Central memory CD8-positive, alpha-beta T cell (primary cell): ENCODE measurements around the gene CA10.

Experiments used
- ATAC-seq: fragments of 150-1000 bp; cut with Tn5 transposase; replicated peaks from 2 replicates; pipeline ENCODE4 v1.10.0; 2022; ENCODE audit warnings: mild to moderate bottlenecking, moderate FRiP score, moderate number of reproducible peaks; ENCODE audit not compliant: poor library complexity, severe bottlenecking; ENCODE audit errors: extremely low read depth
- DNase-seq, 2 donors: peaks; one replicate each; pipeline ENCODE4 v3.0.0; 2021; ENCODE audit warnings: low spot score in 2 of 2
- H3K27ac Mint-ChIP-seq: one replicate; pipeline ENCODE4 v1.8.0; 2022; ENCODE audit warnings: low read depth, mild to moderate bottlenecking, moderate library complexity, mixed read lengths
- H3K27me3 Mint-ChIP-seq: one replicate; pipeline ENCODE4 v1.8.0; 2022; ENCODE audit warnings: mixed read lengths
- H3K36me3 Mint-ChIP-seq: one replicate; pipeline ENCODE4 v1.8.0; 2022; ENCODE audit warnings: mild to moderate bottlenecking, moderate library complexity, mixed read lengths; ENCODE audit not compliant: insufficient read depth
- H3K4me1 Mint-ChIP-seq: one replicate; pipeline ENCODE4 v1.8.0; 2022; ENCODE audit warnings: mixed read lengths
- H3K4me3 Mint-ChIP-seq: one replicate; pipeline ENCODE4 v1.8.0; 2022; ENCODE audit warnings: mild to moderate bottlenecking, moderate library complexity, mixed read lengths
- H3K9me3 Mint-ChIP-seq: one replicate; pipeline ENCODE4 v1.8.0; 2022; ENCODE audit warnings: mixed read lengths

Gene CA10

DNA sequence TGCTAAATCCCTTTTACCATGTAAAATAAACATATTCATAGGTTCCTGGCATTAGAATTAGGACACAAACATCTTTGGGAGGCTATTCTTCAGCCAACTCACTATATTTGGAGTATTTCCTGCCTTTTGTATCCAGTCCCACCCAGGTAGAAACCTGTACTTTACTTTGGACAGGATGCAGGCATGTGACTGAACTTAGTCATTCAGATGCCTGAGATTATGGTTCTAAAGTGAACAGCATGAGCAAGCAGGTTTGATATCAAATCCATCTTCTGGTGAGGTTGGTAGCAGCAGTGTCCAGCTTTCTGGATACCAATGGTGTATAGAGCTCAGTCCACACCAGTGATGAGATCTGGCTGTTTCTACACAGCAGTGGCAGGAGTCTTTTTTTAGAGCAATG lies 20.2 kb downstream of the CA10 start:
- no peak for DNase-seq
- no peak overlapping the region for H3K27ac Mint-ChIP-seq
- no peak overlapping the region for H3K4me3 Mint-ChIP-seq
- H3K27me3 Mint-ChIP-seq, result no peaks in the 10 kb centered on the region
- H3K36me3 Mint-ChIP-seq, result no peaks in the 10 kb centered on the region
- ATAC-seq, result no peak
- H3K4me1 Mint-ChIP-seq, result no peaks in the 10 kb centered on the region
- H3K9me3 Mint-ChIP-seq, result no peaks in the 10 kb centered on the region

DNA sequence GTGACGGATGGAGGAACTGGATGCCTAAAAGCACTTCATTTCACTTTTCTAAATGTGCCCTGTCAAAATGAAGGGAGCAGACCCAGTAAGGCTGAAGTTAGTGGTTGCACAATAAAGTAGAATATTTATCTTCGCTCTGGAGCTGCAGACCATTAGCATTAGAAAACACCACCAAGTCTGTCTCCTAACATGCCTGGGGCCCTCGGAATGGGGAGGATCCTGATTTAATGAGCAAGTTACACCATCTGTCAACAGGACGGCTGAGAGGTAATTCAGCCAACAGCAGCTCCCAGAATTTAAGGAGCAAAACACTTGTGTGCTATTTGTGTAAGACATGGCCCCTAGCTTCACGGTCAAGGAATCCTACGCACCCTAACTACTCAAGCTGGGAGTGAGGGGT lies 22.3 kb downstream of the CA10 start:
- Mint-ChIP-seq H3K9me3 (no peaks in the 10 kb centered on the region), H3K27me3 (no peaks in the 10 kb centered on the region), H3K27ac (no peak overlapping the region), H3K36me3 (no peaks in the 10 kb centered on the region), H3K4me1 (no peaks in the 10 kb centered on the region), H3K4me3 (no peak overlapping the region)
- ATAC-seq (no peak), DNase-seq (no peak)

DNA sequence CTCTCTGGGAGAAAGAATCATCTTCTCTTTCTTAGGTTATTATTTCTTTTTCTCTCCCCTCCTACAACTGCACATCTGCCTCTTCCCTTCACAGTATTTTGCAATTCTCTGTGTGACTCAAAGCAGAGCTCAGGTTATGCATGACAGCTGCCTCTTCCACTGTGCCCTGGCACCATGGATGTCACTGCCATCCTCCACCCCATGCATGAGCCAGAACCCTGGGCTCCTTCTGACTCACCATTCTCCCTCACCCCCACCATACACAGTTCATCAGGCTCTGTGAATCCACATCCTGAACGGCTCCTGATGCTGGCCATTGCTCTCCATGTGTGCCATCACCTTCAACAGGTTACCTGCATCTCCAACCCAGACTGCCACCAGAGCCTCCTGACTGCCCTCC lies 23.9 kb downstream of the CA10 start:
- no peaks in the 10 kb centered on the region for H3K27me3 Mint-ChIP-seq
- ATAC-seq, result no peak

DNA sequence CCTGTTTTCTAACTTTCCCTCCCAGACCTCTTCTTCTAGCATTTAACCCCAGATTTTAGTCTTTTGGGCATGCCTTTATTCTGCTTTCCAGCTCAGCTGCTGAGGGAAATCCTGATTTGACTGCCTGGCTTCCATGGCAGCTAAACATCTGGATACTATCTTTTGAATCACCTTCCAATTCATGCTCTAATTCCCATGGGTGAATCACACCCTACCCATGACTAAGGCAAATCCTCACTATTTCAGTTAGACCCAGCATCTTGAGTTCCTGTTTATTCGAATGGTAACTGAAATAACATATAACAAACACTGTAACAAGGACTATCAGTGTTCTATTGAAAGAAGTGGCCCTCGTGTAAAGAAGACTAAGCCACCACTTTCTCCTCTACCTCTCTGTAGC lies 29.8 kb downstream of the CA10 start:
- Mint-ChIP-seq H3K4me1 (no peaks in the 10 kb centered on the region), H3K36me3 (no peaks in the 10 kb centered on the region), H3K27ac (no peak overlapping the region), H3K4me3 (no peak overlapping the region), H3K27me3 (no peaks in the 10 kb centered on the region), H3K9me3 (peaks cover 20% of the 10 kb centered on the region)
- DNase-seq (no peak), ATAC-seq (no peak)

More for the DNA sequence above, 23.9 kb downstream of the CA10 start:
- no peak overlapping the region for H3K27ac Mint-ChIP-seq
- DNase-seq, result no peak
- no peaks in the 10 kb centered on the region for H3K36me3 Mint-ChIP-seq
- peaks cover 8% of the 10 kb centered on the region for H3K9me3 Mint-ChIP-seq
- H3K4me1 Mint-ChIP-seq, result no peaks in the 10 kb centered on the region
- H3K4me3 Mint-ChIP-seq, result no peak overlapping the region

DNA sequence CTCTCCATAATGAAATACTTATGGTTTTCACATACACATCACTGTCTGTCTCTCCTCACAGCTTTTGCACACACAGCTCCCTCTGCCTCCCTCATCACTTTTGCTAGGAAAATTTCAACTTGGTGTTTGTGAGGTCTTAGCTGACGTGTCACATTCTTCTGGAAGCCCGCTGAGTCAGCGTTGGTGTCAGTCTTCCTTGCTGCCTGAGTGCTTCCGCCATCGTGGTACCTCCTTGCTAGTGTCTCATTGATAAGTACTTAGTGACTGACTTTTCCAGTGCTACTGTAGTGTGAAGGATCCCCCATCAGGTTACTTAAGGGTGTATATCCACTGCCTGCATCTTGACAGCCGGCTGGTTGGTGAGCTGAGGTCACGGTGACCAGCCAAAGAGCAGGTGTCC lies 33.5 kb downstream of the CA10 start:
- no peaks in the 10 kb centered on the region for H3K27me3 Mint-ChIP-seq
- DNase-seq (no peak), ATAC-seq (no peak)
- H3K4me1 Mint-ChIP-seq, result no peaks in the 10 kb centered on the region
- H3K4me3 Mint-ChIP-seq, result no peak overlapping the region
- H3K27ac Mint-ChIP-seq, result no peak overlapping the region
- peaks cover 20% of the 10 kb centered on the region for H3K9me3 Mint-ChIP-seq
- H3K36me3 Mint-ChIP-seq, result no peaks in the 10 kb centered on the region

DNA sequence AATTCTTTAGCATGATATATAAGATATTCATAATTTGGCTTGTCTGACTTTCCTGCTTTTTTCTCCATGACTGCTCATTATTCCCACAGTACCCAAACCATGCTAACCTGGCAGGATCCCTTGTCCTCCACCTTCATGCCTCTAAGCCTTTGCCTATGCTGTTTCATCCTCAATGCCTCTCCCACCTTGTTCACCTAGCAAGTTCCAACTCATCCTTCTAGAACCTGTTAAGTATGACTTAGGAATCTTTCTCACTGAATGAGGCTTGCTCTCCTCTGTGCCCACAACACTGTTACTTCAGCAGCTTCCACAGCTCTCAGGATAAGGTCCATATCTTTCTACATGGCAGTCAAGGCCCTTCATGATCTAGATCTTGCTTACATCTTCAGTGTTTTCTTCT lies 34.0 kb downstream of the CA10 start:
- Mint-ChIP-seq H3K4me3 (no peak overlapping the region), H3K27me3 (no peaks in the 10 kb centered on the region), H3K36me3 (no peaks in the 10 kb centered on the region), H3K27ac (no peak overlapping the region), H3K9me3 (peaks cover 17% of the 10 kb centered on the region), H3K4me1 (no peaks in the 10 kb centered on the region)
- ATAC-seq (no peak), DNase-seq (no peak)

DNA sequence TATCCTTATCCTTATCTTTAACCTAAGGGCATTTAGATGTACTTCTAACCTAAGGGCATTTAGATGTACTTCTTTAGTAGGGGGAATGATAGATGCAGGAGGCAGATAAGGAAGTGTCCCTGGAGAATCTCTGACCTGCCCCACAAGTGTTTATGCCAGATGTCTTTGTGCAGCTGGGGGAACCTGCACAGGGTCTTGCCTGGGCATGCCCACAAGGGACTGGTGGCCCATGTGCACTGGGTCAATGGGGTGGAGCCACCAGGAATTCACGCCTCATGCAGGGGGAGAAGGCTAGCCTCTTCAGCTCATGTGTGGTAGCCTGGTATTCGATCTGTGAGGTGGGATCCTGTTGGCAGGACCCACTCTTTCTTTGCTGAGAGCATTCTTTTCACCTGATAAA lies 38.0 kb downstream of the CA10 start:
- Mint-ChIP-seq H3K27me3 (no peaks in the 10 kb centered on the region), H3K27ac (no peak overlapping the region), H3K4me1 (no peaks in the 10 kb centered on the region), H3K36me3 (no peaks in the 10 kb centered on the region), H3K4me3 (no peak overlapping the region), H3K9me3 (peaks cover 9% of the 10 kb centered on the region)
- DNase-seq (no peak), ATAC-seq (no peak)

DNA sequence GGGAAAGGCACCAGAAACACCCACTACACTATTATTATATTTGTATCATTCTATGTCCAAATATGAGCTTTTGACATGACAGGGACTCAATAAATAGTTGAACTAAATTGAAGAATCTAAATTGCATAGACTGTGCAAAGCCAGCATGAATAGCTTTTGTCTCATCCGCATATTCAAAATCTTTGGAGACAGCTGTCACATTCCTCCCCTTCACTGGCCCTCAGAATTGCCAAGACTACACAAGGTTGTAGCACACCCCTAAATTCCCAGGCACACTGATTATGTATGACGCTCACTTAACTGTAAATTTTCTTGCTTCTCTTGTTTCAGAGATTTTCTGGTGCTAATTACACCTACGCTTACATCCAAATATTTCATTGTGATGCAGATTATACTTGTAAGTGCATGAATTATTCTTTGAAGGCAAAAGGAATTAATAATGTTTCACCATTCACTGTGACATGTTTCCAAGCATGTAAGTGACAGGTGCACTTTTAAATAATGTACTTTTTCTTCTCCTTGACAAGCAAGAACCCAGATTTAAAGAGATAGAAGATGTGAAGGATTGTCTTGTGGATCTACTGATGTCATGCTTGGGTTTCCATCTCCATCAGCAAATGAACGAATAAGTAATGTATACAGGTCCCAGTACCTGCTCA lies 47.5 kb downstream of the CA10 start:
- Mint-ChIP-seq H3K4me1 (no peaks in the 10 kb centered on the region), H3K27me3 (no peaks in the 10 kb centered on the region), H3K9me3 (no peaks in the 10 kb centered on the region), H3K27ac (no peak overlapping the region), H3K4me3 (no peak overlapping the region), H3K36me3 (no peaks in the 10 kb centered on the region)
- DNase-seq (no peak), ATAC-seq (no peak)

DNA sequence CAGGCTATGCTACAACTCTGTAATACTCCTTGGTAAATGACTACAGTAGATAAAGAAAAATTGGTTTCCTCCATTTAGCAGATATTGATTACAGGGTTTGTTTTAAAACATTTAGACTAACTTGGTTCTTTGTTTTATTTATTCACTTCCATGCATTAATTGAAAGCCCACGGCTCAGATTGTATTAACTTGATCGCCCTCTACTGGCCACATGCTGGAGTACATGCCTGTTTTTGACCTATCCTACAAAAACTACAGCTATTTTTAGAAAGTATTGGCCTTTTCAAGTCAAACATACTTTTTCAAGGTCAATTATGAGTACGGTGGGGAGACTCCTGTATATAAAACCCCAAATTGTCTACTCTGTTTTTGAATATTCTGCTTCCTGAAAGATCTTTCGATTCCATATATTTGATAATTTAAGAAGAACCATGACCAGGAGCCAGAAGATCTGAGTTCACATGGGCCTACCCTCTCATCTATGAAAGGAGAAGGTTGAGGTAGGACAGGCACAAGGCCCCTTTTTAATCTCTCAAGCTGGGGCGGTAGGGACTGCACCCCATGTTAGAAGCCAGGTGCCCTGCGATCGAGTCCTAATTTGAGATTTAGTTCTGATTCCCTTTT lies 51.8 kb downstream of the CA10 start:
- Mint-ChIP-seq H3K27ac (no peak overlapping the region), H3K4me3 (no peak overlapping the region), H3K9me3 (no peaks in the 10 kb centered on the region), H3K4me1 (no peaks in the 10 kb centered on the region), H3K27me3 (no peaks in the 10 kb centered on the region), H3K36me3 (no peaks in the 10 kb centered on the region)
- ATAC-seq (no peak), DNase-seq (no peak)

DNA sequence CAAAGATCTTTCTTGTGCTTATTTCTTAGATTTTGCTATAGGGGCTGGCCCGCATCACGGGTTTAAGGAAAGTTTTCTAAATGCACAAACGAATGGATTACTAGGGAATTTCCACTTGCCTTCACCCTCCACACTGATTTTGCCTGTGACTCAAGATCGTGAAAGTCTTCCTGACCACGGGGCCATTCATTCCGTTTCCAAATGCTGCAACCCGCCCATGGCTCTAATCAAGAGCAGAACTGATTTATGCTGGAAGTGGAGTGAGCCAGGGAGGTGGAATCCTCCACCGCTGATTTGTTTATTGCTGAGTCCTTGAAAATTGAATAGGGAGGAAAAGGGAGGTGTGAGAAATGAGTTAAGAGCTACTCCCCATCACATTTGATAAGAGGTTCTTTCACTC lies 52.4 kb downstream of the CA10 start:
- Mint-ChIP-seq H3K4me3 (no peak overlapping the region), H3K4me1 (no peaks in the 10 kb centered on the region), H3K27me3 (no peaks in the 10 kb centered on the region), H3K9me3 (no peaks in the 10 kb centered on the region), H3K36me3 (no peaks in the 10 kb centered on the region), H3K27ac (no peak overlapping the region)
- no peak for DNase-seq
- ATAC-seq, result no peak

DNA sequence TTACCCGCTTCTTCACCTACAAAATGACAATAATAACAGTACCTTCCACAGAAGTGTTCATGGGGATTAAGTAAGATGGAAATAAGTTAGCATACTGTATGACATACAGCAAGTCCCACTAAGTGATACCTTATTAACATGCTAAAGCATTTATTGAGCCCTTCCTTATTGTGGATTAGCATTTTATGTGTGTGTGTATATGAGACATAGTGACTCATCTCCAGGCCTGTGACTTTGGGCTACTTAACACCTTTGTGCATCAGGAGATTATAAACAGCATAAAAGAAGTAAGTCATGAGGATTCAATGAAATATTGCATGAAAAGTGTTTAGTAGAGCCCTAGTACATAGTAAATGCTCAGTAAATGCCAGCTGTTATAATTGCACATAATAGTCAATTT lies 52.9 kb downstream of the CA10 start:
- no peak overlapping the region for H3K27ac Mint-ChIP-seq
- no peak for ATAC-seq

DNA sequence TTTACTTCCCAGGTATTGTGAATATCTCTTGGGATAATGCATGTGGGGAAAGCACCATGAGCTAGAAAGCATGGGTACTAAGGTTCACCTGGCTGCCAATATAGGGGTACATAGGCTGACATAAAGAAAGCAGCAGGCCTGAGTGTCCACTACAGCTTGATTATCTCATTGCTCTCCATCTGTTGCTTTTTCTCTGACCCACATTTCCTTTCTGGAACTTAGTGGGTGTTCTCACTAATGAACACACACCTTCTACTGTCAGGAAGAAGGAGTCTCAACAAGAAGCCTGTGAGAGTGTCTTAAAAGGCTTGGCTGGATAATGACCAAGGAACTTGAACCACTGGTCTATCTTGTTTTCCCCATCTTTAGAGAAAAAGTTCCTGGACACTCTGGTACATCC lies 62.5 kb downstream of the CA10 start:
- H3K4me1 Mint-ChIP-seq, result no peaks in the 10 kb centered on the region
- ATAC-seq (no peak), DNase-seq (no peak)
- H3K4me3 Mint-ChIP-seq, result no peak overlapping the region
- no peaks in the 10 kb centered on the region for H3K27me3 Mint-ChIP-seq
- H3K27ac Mint-ChIP-seq, result no peak overlapping the region
- no peaks in the 10 kb centered on the region for H3K36me3 Mint-ChIP-seq
- H3K9me3 Mint-ChIP-seq, result no peaks in the 10 kb centered on the region

More for the DNA sequence above, 52.9 kb downstream of the CA10 start:
- H3K36me3 Mint-ChIP-seq, result no peaks in the 10 kb centered on the region
- H3K27me3 Mint-ChIP-seq, result no peaks in the 10 kb centered on the region
- no peaks in the 10 kb centered on the region for H3K9me3 Mint-ChIP-seq
- DNase-seq, result no peak
- H3K4me3 Mint-ChIP-seq, result no peak overlapping the region
- no peaks in the 10 kb centered on the region for H3K4me1 Mint-ChIP-seq

DNA sequence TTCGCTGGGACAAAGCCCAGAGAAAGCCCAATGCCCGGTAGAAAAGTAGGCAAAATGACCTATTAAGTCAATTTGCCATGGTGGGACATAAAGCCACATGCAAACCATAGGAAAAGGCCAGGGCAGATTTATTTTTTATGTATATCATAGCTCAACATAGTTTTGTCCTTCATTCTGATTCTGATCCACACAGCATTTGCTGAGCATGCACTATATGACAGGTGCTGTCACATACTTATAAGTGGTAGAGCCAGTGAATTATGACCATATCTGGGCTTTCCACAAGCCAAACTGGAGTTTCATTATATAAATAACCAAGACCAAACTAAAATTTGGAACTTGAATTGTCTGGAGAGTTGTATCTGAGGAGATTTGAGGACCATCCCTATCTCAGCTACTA lies 74.3 kb downstream of the CA10 start:
- no peak for DNase-seq
- peaks cover 11% of the 10 kb centered on the region for H3K9me3 Mint-ChIP-seq
- ATAC-seq, result no peak
- peaks cover 2% of the 10 kb centered on the region for H3K36me3 Mint-ChIP-seq
- H3K4me1 Mint-ChIP-seq, result no peaks in the 10 kb centered on the region
- H3K27me3 Mint-ChIP-seq, result no peaks in the 10 kb centered on the region
- H3K27ac Mint-ChIP-seq, result no peak overlapping the region
- no peak overlapping the region for H3K4me3 Mint-ChIP-seq
